ENCODE results near the gene SPN.
"Not testable (repeated sequence)": the region's sequence is repeated elsewhere in the genome, so short reads cannot be mapped to it uniquely, and the experiment has no call there.

Gene SPN

DNA sequence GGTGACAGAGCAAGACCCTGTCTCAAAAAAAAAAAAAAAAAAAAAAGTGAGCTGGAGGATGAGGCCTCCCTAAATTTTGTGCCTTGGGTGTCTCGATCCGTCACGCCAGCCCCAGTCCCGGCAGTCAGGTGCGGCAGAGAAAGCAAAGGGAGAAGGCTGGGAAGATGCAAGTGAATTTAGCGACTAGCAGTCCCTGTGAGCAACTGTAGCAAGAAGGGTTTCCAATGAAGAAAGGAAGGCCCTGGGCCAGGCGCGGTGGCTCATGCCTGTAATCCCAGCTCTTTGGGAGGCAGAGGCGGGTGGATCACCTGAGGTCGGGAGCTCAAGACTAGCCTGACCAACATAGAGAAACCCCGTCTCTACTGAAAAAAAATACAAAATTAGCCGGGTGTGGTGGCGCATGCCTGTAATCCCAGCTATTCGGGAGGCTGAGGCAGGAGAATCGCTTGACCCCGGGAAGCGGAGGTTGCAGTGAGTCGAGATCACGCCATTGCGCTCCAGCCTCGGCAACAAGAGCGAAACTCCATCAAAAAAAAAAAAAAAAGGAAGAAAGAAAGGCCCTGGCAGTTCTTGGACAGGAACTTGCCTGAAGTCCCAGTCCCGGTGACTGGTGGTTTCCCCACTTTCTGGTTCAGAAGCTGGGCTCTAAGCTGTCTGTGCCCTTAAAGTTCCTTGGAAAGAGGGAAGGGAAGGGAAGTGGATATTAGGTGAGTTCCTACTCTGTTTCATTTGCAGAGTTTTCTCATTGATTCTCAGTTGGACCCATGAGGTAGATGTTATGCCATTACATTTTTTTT is 14.1 kb downstream of the SPN start:
- no peak for ATAC-seq (ENCODE audit: low read depth)

DNA sequence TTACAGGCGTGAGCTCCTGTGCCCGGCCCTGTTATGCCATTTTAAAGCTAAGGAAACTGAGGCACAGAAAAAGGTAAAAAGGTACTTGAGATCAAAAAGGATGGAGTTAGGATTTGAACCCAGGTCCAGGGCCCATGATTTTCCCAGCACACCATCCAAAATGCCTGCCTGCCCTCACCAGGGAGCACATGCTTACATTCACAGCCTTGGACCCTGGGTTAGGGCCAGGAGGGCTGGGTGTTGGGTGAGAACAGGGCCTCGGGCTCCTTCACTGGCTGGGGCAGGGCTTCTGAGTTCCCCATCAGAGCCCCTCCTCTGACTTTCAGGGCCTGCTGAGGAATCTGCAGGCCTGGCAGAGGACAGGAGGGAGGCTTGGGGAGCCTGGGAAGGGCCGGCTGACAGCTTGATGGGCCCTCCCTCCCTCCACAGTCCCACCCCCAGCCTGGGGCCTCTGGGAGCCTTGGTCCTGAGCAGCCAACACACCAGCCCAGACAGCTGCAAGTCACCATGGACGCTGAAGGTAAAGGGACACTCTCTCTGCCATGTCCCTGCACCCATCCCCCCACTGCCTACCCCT is 15.7 kb downstream of the SPN start, which contains the start of gene QPRT:
Gene QPRT, plus strand, starts transcription at position 490 of the 577 bp plus-strand sequence. Its CDS starts 18 bp downstream, at position 508.
- H3K36me3 Mint-ChIP-seq: no peaks in the 10 kb centered on the region
- H3K4me1 Mint-ChIP-seq: peaks cover 13% of the 10 kb centered on the region
- DNase-seq (ENCODE audit: low spot score in 2 of 2): no peak
- no peaks in the 10 kb centered on the region for H3K27me3 Mint-ChIP-seq
- H3K4me3 Mint-ChIP-seq: peak within 1 kb of the TSS; percentile 74
- no peak for ATAC-seq (ENCODE audit: low read depth)
- H3K27ac Mint-ChIP-seq: no peak within 1 kb of the TSS
- no peaks in the 10 kb centered on the region for H3K9me3 Mint-ChIP-seq

More for the DNA sequence above, 14.1 kb downstream of the SPN start:
- DNase-seq (ENCODE audit: low spot score in 2 of 2): no peak
- Mint-ChIP-seq H3K36me3 (no peaks in the 10 kb centered on the region), H3K27me3 (no peaks in the 10 kb centered on the region), H3K9me3 (no peaks in the 10 kb centered on the region), H3K4me3 (no peak overlapping the region), H3K27ac (no peak overlapping the region), H3K4me1 (peaks cover 13% of the 10 kb centered on the region)

DNA sequence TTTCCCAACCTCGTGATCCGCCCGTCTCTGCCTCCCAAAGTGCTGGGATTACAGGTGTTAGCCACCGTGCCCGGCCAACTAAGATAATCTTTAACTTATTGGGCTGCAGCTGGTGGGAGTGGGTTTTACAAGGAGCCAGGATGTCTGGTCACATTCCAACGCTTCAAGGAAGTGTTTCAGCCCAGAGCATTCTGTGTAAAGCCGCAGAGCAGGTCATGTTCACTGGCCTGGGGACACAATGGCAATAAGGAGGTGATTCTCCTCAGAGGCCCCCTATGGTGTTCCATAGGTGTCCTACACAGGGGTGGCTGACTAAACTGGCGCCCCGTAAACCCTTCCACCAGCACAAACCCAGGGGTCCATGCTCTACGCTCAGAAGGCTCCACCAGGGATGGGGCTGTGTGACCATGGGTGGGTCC is 17.1 kb downstream of the SPN start:
- no peak overlapping the region for H3K27ac Mint-ChIP-seq
- H3K27me3 Mint-ChIP-seq: no peaks in the 10 kb centered on the region
- H3K4me1 Mint-ChIP-seq: peaks cover 13% of the 10 kb centered on the region
- no peaks in the 10 kb centered on the region for H3K36me3 Mint-ChIP-seq
- ATAC-seq (ENCODE audit: low read depth) (no peak), DNase-seq (ENCODE audit: low spot score in 2 of 2) (no peak)
- peak overlapping the region; percentile 55 for H3K4me3 Mint-ChIP-seq
- H3K9me3 Mint-ChIP-seq: no peaks in the 10 kb centered on the region

DNA sequence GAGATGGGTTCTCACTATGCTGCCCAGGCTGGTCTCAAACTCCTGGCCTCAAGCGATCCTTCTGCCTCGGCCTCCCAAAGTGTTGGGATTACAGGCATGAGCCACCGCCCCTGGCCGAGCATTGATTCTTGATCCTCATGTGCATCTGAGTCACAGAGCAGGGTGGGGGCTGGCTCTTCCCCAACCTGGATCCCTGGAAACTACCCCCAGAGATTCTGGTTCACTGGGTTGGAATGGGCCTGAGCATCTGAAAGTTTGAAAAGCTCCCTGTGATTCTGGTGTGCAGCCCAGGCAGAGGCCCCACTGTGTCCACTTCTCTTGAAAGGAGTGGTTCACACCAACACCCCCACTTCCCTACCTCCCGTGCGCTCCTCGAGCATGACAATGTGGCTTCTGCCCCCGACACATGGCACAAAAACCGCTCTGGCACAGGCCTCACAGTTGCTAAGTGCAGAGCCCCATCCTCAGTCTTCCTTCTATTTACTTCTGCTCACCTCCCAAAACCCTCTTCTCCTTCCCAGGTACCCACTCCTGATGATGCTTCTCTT is 20.6 kb downstream of the SPN start:
- Mint-ChIP-seq H3K4me1 (peaks cover 12% of the 10 kb centered on the region), H3K9me3 (no peaks in the 10 kb centered on the region), H3K27ac (no peak overlapping the region), H3K36me3 (no peaks in the 10 kb centered on the region), H3K4me3 (no peak overlapping the region), H3K27me3 (no peaks in the 10 kb centered on the region)
- ATAC-seq (ENCODE audit: low read depth): no peak
- no peak for DNase-seq (ENCODE audit: low spot score in 2 of 2)

DNA sequence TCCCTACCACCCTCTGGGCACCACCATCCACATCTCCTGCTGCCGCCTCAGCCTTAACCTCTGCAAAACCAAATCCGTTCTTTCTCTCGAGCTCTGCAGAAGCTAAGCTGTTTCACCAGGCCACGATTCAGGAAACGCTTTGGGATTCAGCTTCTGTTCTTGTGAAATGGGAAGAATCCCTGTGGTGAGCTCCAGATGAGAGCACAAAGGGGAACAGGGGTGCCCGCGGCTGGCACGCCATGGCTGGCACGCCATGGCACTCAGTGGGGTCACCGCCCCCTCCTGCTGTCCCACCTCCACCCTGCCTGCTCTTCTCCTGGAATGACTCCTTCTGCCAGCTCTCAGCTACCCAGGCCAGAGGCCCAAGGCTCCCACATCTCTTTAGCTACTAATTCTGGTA is 21.6 kb downstream of the SPN start:
- peaks cover 9% of the 10 kb centered on the region for H3K4me1 Mint-ChIP-seq
- ATAC-seq (ENCODE audit: low read depth): no peak

DNA sequence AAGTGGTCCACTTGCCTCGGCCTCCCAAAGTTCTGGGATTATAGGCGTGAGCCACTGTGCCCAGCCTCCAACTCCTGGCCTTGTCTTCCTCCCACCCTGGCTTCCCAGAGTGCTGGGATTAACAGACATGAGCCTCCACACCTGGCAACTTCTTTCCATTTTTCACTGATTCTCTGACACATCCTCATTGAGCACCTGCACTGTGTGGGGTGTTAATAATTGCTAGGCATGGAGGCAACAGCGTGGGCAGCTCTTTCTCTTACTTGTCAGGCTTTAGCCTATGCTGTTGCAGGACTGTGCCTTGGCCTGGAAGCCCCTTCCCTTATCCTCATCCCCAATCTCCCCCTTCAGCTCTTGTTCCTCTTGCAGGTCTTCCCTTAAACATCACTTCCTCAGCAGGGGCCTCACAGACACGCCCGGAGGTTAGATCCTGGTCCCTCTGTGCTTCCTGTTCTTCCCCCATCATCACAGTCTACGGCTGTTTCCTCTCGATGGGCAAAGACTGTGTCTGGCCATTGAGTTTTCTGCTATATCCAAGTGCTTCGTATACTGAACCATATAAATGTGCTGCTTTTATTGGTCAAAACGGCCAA is 23.8 kb downstream of the SPN start:
- Mint-ChIP-seq H3K27me3 (no peaks in the 10 kb centered on the region), H3K4me3 (no peak overlapping the region), H3K36me3 (no peaks in the 10 kb centered on the region), H3K27ac (no peak overlapping the region), H3K4me1 (peaks cover 15% of the 10 kb centered on the region), H3K9me3 (no peaks in the 10 kb centered on the region)
- no peak for DNase-seq (ENCODE audit: low spot score in 2 of 2)
- ATAC-seq (ENCODE audit: low read depth): no peak

More for the DNA sequence above, 21.6 kb downstream of the SPN start:
- H3K36me3 Mint-ChIP-seq: no peaks in the 10 kb centered on the region
- DNase-seq (ENCODE audit: low spot score in 2 of 2): no peak
- H3K9me3 Mint-ChIP-seq: no peaks in the 10 kb centered on the region
- H3K4me3 Mint-ChIP-seq: no peak overlapping the region
- H3K27ac Mint-ChIP-seq: no peak overlapping the region
- H3K27me3 Mint-ChIP-seq: no peaks in the 10 kb centered on the region

DNA sequence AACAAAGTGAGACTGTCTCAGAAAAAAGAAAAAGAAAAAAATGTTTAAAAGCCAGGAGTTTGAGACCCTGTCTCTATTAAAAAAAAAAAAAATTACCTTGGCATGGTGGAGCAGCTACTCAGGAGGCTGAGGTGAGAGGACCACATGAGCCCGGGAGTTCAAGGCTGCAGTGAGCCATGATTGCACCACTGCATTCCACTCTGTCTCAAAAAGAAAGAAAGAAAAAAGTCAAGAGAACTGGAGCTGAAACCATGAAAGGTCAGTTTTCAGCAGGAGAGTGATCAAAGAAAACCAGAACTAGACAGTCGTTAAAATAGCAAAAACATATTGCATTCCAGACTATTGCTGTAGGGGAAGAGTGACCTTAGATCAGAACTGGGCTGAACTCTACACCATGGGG is 24.7 kb downstream of the SPN start:
- Mint-ChIP-seq H3K27ac (no peak overlapping the region), H3K36me3 (no peaks in the 10 kb centered on the region), H3K27me3 (no peaks in the 10 kb centered on the region), H3K4me3 (no peak overlapping the region), H3K9me3 (no peaks in the 10 kb centered on the region), H3K4me1 (peaks cover 15% of the 10 kb centered on the region)
- ATAC-seq (ENCODE audit: low read depth): no peak
- DNase-seq (ENCODE audit: low spot score in 2 of 2): no peak

DNA sequence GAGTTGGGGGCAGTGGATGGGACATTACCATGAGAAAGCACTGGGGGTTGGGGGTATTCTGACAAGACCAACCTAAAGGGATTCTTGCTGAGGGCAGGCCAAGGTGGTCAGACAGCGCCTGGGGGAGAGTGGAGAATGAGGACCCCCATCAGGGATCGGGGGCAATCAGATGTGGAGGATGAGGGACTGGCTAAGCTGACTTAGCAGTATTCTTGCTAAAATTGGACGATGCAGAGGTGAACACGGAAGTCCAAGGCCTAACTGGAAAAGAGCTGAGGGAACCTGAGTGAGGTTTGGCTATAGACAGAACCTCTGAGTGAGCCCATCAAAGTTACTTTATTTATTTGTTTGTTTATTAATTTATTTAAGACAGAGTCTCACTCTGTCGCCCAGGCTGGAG is 25.1 kb downstream of the SPN start:
- no peak overlapping the region for H3K4me3 Mint-ChIP-seq
- H3K4me1 Mint-ChIP-seq: peaks cover 15% of the 10 kb centered on the region
- H3K27ac Mint-ChIP-seq: no peak overlapping the region

DNA sequence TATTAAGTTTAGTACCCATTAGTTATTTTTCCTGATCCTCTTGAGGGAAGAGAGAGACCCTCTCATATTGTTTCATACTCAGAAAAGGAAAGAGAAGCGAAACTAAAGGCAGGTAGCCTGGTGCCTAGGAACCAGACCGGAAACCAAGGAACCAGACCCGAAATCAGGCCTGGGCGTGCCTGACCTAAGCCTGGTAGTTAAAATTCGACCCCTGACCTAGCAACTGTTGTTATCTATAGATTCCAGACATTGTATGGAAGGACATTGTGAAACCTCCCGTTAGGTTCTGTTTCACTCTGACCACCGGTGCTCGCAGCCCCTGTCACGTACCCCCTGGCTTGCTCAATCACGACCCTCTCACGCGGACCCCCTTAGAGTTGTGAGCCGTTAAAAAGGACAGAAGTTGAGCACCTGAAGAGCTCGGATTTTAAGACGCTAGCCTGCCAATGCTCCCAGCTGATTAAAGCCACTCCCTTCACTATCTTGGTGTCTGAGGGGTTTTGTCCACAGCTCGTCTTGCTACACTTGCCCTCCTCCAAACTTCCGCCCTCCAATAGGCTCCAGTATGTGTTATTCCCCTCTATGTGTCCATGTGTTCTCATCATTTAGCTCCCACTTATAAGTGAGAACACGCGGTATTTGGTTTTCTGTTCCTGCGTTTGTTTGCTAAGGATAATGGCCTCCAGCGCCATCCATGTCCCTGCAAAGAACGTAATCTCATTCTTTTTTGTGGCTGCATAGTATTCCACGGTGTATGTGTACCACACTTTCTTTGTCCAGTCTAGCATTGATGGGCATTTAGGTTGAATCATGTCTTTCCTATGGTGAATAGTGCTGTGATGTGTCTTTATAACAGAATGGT is 26.7 kb downstream of the SPN start:
- ATAC-seq (ENCODE audit: low read depth); H3K9me3 Mint-ChIP-seq; H3K27me3 Mint-ChIP-seq; DNase-seq (ENCODE audit: low spot score in 2 of 2); H3K36me3 Mint-ChIP-seq; H3K27ac Mint-ChIP-seq: not testable (repeated sequence)
- H3K4me1 Mint-ChIP-seq: peaks cover 15% of the 10 kb centered on the region
- peak overlapping the region; percentile 17 for H3K4me3 Mint-ChIP-seq

More for the DNA sequence above, 25.1 kb downstream of the SPN start:
- ATAC-seq (ENCODE audit: low read depth): no peak
- DNase-seq (ENCODE audit: low spot score in 2 of 2): no peak
- no peaks in the 10 kb centered on the region for H3K27me3 Mint-ChIP-seq
- no peaks in the 10 kb centered on the region for H3K9me3 Mint-ChIP-seq
- no peaks in the 10 kb centered on the region for H3K36me3 Mint-ChIP-seq

DNA sequence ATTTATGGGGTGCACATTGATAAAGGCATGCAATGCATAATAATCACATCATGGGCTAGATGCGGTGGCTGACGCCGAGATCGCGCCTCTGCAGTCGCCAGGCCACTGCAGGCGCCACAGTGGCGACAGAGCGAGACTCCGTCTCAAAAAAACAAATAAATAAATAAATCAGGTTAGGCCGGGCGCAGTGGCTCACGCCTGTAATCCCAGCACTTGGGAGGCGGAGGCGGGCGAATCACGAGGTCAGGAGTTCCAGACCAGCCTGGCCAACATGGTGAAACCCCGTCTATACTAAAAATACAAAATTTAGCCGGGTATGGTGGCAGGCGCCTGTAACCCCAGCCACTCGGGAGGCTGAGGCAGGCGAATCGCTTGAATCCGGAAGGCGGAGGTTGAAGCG is 29.6 kb downstream of the SPN start:
- not testable (repeated sequence) for H3K9me3 Mint-ChIP-seq

DNA sequence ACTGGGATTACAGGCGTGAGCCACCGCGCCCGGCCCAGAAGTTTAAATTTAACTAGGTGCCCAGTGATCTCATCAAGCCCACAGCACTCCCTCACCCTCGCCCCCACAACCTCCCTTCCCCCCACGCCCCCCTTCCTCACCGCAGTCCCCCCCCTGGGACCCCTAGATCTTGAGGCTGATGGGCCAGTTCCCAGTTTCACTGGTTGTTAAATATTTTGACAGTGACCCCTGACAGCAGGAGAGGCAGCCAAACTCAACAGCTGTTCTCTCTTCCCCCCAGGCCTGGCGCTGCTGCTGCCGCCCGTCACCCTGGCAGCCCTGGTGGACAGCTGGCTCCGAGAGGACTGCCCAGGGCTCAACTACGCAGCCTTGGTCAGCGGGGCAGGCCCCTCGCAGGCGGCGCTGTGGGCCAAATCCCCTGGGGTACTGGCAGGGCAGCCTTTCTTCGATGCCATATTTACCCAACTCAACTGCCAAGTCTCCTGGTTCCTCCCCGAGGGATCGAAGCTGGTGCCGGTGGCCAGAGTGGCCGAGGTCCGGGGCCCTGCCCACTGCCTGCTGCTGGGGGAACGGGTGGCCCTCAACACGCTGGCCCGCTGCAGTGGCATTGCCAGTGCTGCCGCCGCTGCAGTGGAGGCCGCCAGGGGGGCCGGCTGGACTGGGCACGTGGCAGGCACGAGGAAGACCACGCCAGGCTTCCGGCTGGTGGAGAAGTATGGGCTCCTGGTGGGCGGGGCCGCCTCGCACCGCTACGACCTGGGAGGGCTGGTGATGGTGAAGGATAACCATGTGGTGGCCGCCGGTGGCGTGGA is 31.5 kb downstream of the SPN start:
- peaks cover 3% of the 10 kb centered on the region for H3K27me3 Mint-ChIP-seq
- peaks cover 10% of the 10 kb centered on the region for H3K4me1 Mint-ChIP-seq
- ATAC-seq (ENCODE audit: low read depth) (no peak), DNase-seq (ENCODE audit: low spot score in 2 of 2) (no peak)
- H3K36me3 Mint-ChIP-seq: no peaks in the 10 kb centered on the region
- no peak overlapping the region for H3K27ac Mint-ChIP-seq
- peaks cover 4% of the 10 kb centered on the region for H3K9me3 Mint-ChIP-seq
- no peak overlapping the region for H3K4me3 Mint-ChIP-seq

More for the DNA sequence above, 29.6 kb downstream of the SPN start:
- not testable (repeated sequence) for H3K36me3 Mint-ChIP-seq; ATAC-seq (ENCODE audit: low read depth); H3K4me3 Mint-ChIP-seq; H3K27me3 Mint-ChIP-seq; DNase-seq (ENCODE audit: low spot score in 2 of 2); H3K27ac Mint-ChIP-seq
- H3K4me1 Mint-ChIP-seq: peaks cover 12% of the 10 kb centered on the region

DNA sequence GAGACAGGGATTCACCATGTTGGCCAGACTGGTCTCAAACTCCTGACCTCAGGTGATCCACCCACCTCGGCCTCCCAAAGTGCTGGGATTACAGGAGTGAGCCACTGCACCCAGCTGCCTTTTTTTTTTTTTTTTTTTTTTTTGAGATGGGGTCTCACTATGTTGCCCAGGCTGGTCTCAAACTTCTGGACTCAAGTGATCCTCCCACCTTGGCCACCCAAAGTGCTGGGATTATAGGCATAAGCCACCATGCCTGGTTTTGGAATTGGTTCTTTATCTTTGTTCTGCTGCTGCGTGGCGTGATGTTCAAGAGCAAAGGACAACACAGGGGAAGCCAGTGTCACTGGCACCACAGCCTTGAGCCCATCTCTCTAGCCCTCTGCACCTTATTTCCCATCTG is 32.6 kb downstream of the SPN start:
- not testable (repeated sequence) for H3K36me3 Mint-ChIP-seq; H3K27me3 Mint-ChIP-seq; H3K4me1 Mint-ChIP-seq; H3K9me3 Mint-ChIP-seq; ATAC-seq (ENCODE audit: low read depth); H3K4me3 Mint-ChIP-seq; H3K27ac Mint-ChIP-seq; DNase-seq (ENCODE audit: low spot score in 2 of 2)

DNA sequence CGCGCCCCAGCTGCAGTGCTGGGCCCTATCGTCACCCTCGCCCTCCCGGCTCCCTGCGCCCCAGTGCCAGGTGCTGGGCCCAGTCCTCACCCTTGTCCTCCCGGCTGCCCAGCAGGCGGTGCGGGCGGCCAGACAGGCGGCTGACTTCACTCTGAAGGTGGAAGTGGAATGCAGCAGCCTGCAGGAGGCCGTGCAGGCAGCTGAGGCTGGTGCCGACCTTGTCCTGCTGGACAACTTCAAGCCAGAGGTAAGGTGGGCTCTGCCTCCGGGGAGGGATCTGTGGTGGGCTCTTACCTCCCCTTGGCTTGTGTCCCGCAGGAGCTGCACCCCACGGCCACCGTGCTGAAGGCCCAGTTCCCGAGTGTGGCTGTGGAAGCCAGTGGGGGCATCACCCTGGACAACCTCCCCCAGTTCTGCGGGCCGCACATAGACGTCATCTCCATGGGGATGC is 33.9 kb downstream of the SPN start:
- H3K4me3 Mint-ChIP-seq: no peak overlapping the region
- H3K27me3 Mint-ChIP-seq: peaks cover 3% of the 10 kb centered on the region
- peaks cover 10% of the 10 kb centered on the region for H3K4me1 Mint-ChIP-seq
- no peak overlapping the region for H3K27ac Mint-ChIP-seq
- no peak for ATAC-seq (ENCODE audit: low read depth)
- H3K9me3 Mint-ChIP-seq: peaks cover 9% of the 10 kb centered on the region
- H3K36me3 Mint-ChIP-seq: no peaks in the 10 kb centered on the region
- no peak for DNase-seq (ENCODE audit: low spot score in 2 of 2)

Measured in memory B cell (primary cell).